ENCODE results near the gene PLEKHA7.

PLEKHA7 gene

GRCh38 chr11:16793009-16793408, 221.2 kb downstream of the PLEKHA7 start:
- DNase-seq (ENCODE audit: low spot score) = no peak
- in situ Hi-C loops (cut with MboI; ENCODE audit: low pct_unique_long_range_greater_than_20kb, low sequenced_read_pairs, unreplicated experiment) = loop anchor here (25.0 kb wide), 1 partner anchor 719 kb away; no protein-coding TSS in a partner anchor
- TF ChIP-seq, protein P1, sequence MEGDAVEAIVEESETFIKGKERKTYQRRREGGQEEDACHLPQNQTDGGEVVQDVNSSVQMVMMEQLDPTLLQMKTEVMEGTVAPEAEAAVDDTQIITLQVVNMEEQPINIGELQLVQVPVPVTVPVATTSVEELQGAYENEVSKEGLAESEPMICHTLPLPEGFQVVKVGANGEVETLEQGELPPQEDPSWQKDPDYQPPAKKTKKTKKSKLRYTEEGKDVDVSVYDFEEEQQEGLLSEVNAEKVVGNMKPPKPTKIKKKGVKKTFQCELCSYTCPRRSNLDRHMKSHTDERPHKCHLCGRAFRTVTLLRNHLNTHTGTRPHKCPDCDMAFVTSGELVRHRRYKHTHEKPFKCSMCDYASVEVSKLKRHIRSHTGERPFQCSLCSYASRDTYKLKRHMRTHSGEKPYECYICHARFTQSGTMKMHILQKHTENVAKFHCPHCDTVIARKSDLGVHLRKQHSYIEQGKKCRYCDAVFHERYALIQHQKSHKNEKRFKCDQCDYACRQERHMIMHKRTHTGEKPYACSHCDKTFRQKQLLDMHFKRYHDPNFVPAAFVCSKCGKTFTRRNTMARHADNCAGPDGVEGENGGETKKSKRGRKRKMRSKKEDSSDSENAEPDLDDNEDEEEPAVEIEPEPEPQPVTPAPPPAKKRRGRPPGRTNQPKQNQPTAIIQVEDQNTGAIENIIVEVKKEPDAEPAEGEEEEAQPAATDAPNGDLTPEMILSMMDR (IDR thresholded peaks at IDR 0.05; ENCODE audit: extremely low read depth, insufficient read depth, missing control alignments) = no peak

- DNase-seq (ENCODE audit: low spot score) = no peak
- TF ChIP-seq, protein P1 (IDR thresholded peaks at IDR 0.05; ENCODE audit: extremely low read depth, insufficient read depth, missing control alignments) = no peak
- in situ Hi-C loops (cut with MboI; ENCODE audit: low pct_unique_long_range_greater_than_20kb, low sequenced_read_pairs, unreplicated experiment) = loop anchor here (25.0 kb wide), 1 partner anchor 720 kb away; no protein-coding TSS in a partner anchor
Observed at GRCh38 chr11:16792426-16792825, 221.8 kb downstream of the PLEKHA7 start.

DNA sequence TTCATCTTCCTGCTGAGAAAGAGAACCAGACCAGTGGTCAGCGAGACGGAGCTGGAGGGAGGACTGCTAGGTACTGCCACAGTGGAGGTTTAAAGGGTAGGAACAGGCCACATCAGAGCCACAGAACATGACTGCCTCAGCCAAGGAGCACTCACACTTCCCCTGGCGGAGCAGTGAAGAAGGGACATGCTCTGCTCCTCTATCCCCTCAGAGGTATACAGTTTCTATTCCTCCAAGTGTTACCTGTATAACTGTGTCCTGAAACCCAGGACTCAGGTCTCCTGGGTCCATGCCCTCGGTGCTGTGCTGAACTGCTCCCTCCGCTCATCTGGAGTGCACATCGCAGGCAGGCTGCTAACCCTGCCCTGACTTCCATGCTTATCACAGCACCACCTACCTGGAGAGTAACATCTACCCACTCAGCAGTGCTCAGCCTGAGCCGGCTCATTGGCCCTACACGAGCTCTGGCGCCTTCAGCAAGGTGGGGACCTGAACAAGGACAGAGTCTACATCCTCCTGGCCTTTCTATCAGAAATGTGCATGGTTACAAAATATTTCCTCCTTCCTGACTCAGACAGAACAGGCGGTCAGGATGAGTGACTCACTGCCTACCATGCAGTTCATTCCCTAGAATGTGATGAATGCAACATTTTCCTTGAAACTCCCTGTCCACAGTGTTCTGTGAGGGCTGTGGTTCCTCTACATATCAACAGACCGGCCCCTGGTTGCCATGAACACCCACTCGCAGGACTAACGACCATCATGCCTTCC, 222.8 kb downstream of the PLEKHA7 start:
- TF ChIP-seq, protein P1 (IDR thresholded peaks at IDR 0.05; ENCODE audit: extremely low read depth, insufficient read depth, missing control alignments) = no peak
- no peak for DNase-seq (ENCODE audit: low spot score)
- in situ Hi-C loops (cut with MboI; ENCODE audit: low pct_unique_long_range_greater_than_20kb, low sequenced_read_pairs, unreplicated experiment) = loop anchor here (25.0 kb wide), 1 partner anchor 721 kb away; no protein-coding TSS in a partner anchor

DNA sequence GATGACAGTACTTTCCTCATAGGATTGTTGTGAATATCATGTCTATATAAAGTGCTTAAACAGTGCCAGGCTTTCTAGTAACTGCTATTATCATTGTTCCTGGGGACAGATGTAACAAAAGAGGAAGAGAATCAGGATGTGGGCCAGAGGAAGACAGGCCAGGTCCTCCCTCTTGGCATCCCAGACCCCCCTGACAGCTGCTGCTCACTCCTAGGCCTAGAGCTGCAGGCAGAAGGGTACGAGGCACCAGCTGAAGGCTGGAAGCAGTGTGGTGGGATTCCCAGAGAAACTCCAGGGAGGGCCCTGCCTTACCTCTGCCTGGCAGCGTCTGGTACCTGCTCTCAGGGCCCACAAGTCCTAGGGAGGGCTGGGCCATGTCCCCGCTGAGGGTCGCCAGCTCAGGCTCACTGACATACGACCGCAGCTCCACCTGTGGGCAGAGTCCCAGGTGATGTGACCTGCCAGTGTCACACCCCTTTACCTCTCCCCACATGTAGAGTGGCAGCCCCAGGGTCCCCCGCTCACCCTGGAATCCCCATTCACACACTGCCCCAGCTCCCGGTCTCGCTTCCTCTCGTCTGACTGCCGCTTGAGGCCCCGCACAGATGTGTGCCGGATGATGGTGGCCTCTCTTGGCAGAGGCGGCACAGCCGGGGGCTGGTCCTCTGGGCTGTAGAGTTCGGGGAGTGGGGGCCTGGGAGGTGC, 223.6 kb downstream of the PLEKHA7 start:
- DNase-seq (ENCODE audit: low spot score) = no peak
- in situ Hi-C loops (cut with MboI; ENCODE audit: low pct_unique_long_range_greater_than_20kb, low sequenced_read_pairs, unreplicated experiment) = loop anchor here (25.0 kb wide), 1 partner anchor 722 kb away; no protein-coding TSS in a partner anchor
- TF ChIP-seq, protein P1 (IDR thresholded peaks at IDR 0.05; ENCODE audit: extremely low read depth, insufficient read depth, missing control alignments) = no peak

GRCh38 chr11:16789560-16790485, 224.4 kb downstream of the PLEKHA7 start:
- DNase-seq (ENCODE audit: low spot score) = no peak
- TF ChIP-seq, protein P1 (IDR thresholded peaks at IDR 0.05; ENCODE audit: extremely low read depth, insufficient read depth, missing control alignments) = no peak
- in situ Hi-C loops (cut with MboI; ENCODE audit: low pct_unique_long_range_greater_than_20kb, low sequenced_read_pairs, unreplicated experiment) = loop anchor here (25.0 kb wide), 1 partner anchor 722 kb away; no protein-coding TSS in a partner anchor

GRCh38 chr11:16789063-16789420, 225.2 kb downstream of the PLEKHA7 start:
- in situ Hi-C loops (cut with MboI; ENCODE audit: low pct_unique_long_range_greater_than_20kb, low sequenced_read_pairs, unreplicated experiment) = loop anchor here (25.0 kb wide), 1 partner anchor 723 kb away; no protein-coding TSS in a partner anchor
- TF ChIP-seq, protein P1 (IDR thresholded peaks at IDR 0.05; ENCODE audit: extremely low read depth, insufficient read depth, missing control alignments) = no peak
- no peak for DNase-seq (ENCODE audit: low spot score)
